Measurements from ENCODE around the gene MOG.

MOG gene

DNA sequence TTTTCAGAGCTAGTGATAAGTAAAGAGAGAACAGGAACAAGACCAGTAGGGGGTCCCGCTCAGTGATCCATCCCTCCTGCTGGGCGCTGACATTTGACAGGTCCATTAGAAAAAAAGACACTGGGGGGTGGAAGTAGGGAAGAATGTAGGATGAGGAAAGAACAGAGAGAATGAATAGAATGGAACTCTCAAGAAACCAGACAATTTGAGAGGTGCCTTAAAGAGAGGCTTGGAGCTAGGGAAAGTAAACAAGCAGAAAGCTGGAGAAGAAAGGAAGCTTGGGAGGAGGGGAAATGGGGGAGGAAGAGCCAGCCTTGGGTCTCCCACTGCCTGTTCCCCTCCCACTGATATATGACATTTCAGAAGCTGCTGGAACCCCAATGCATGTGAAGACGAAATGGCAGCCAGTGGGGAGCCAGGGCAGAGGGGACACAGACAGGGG, 32.4 kb upstream of the MOG start:
- no peak for TF ChIP-seq ZFX (IDR thresholded peaks at IDR 0.05)
- TF ChIP-seq, protein P1, sequence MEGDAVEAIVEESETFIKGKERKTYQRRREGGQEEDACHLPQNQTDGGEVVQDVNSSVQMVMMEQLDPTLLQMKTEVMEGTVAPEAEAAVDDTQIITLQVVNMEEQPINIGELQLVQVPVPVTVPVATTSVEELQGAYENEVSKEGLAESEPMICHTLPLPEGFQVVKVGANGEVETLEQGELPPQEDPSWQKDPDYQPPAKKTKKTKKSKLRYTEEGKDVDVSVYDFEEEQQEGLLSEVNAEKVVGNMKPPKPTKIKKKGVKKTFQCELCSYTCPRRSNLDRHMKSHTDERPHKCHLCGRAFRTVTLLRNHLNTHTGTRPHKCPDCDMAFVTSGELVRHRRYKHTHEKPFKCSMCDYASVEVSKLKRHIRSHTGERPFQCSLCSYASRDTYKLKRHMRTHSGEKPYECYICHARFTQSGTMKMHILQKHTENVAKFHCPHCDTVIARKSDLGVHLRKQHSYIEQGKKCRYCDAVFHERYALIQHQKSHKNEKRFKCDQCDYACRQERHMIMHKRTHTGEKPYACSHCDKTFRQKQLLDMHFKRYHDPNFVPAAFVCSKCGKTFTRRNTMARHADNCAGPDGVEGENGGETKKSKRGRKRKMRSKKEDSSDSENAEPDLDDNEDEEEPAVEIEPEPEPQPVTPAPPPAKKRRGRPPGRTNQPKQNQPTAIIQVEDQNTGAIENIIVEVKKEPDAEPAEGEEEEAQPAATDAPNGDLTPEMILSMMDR (conservative IDR thresholded peaks at IDR 0.05): no peak
- H3K27ac ChIP-seq: no peak overlapping the region

DNA sequence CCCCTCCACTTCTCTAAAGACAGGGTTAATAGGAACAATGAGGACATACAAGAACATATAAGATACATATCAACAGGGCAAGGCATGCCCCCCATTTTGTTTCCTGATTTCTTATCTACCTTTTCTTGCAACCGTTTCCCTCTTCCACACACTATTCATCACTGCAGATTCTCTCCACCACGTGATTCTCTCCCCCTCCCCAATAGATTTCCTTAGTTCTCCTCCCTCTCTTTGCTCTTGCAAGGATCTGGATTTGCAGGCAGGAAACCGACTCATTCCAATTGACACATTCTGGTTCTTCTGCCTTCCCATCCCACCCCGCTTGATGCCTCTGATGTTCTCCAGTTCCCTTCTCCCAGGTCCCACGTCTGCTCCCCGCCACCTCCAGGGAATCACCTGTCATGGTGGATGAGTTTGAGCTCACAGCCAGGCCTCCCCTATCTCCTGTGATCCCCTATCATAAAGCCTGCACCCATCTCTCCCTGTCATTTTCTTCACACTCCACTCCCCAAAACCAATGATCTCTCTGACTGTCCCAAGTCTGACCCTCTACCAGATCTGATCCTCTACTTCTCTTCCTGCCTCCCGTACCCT, 31.5 kb upstream of the MOG start:
- no peak for TF ChIP-seq ZFX (IDR thresholded peaks at IDR 0.05)
- TF ChIP-seq, protein P1 (conservative IDR thresholded peaks at IDR 0.05): no peak
- H3K27ac ChIP-seq: no peak overlapping the region

DNA sequence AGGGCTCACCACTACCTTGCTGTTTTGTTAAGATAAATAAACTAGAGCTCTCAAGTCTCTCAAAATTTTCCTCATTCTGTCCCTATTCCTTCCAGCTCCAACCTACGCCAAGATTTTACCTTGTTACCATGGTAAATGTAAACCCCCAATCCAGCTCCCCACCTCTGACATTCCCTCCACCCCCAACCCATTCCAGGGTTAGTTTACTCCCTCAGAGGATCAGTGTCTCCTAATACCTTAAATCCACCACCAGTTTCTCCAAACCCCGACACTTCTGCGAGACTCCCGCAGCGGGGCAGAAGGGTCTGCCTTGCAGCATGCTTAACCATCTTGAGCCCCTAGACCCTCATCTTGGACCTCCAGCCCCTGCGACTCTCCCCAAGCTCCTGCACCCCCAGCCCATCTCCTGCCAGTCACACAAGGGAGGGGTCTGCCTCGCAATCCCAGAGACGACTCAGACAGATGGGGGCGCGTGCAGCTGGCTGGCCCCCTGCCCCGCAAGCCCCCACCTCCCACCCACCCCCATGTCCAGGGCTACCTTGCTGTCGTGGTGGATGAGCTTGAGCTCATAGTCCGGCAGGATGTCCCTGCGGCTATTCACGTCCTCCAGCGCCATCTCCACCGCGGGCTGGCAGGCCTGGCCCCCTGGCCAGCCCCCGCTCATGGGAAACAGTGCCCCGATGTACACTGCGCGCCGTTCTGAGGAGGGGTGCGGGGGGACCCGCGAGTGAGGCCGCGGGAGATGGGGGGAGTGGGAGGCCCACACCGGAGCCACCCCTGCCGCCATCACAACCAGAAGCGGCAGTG, 29.7 kb upstream of the MOG start:
- no peak for TF ChIP-seq ZFX (IDR thresholded peaks at IDR 0.05)
- TF ChIP-seq, protein P1 (conservative IDR thresholded peaks at IDR 0.05): no peak
- no peak overlapping the region for H3K27ac ChIP-seq

DNA sequence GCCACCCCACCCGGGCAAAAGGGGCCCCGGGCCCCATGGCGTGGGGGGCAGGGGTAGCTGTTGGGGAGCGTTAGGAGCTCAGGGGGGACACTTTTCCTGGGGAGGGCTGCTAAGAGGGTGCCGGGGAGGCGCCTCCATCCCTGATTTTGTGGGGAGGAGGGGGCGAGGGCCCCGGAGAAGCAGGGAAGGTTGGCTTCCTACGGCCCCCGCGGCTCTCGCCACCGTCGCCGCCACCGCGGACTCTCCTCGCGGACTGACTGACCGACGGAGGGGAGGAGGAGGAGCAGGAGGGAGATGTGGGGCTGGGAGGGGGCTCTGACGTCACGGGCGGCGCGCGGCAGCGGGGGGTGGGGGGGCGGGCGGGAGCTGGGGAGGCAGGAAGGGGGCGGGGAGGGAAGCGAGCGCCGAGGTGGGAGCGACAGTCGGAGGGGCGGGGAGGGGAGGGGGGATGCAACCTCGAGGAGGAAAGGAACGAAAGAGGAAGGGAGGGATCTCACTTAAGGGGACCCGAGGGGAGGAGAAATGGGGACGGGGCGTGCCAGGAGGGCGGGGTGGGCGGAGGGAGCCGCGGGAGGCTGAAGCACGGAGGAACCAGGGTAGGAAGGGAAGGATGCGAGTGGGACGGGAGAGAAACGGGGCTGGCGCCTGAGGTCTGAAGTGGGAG, 29.0 kb upstream of the MOG start:
- TF ChIP-seq, protein P1 (conservative IDR thresholded peaks at IDR 0.05): no peak
- TF ChIP-seq ZFX (IDR thresholded peaks at IDR 0.05): no peak
- H3K27ac ChIP-seq: no peak overlapping the region; the same call in 1 of the 2 replicates

DNA sequence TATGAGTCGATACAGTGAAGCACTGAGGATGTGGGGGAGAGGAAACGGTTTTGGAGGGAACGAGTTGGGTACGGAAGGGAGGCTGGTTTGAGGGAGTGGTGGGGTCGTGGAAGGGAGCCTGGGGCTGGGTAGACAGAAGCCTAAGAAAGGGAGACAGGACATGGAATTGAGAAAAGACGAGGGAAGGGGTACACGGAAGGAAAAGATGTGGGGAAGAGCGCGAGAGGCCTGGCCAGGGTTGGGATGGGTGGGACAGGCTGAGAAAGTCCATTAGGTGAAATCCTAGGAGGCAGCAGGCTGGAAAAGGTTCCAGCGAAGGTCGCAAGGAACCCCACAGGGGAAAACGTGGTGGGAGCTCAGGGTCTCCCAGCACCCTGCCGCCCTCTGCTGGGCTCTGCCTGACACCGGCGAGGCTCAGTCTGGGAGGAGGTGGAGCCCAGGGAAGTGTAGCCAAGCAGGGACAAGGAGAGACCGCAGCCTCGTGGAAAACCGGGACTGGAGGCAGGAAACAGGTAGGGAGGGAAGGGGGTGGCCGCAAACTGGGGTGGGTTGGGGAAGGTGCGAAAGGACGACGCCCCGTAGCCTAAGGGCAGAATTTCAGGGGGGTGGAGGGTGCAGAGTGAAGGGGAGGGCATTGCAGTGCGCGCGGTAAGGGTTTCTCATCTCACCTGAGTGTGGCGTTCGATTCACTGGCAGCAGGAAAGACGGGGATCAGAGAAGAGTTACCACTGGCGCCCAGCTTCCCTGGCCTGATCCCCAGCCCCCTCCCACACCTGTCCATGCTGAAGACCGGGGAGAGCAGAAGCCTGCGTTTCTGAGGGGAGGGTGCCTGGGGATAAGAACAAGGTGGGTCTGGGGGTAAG, 28.2 kb upstream of the MOG start:
- no peak overlapping the region; the same call in 1 of the 2 replicates for H3K27ac ChIP-seq
- TF ChIP-seq, protein P1 (conservative IDR thresholded peaks at IDR 0.05): peak; percentile 86
- TF ChIP-seq ZFX (IDR thresholded peaks at IDR 0.05): no peak

DNA sequence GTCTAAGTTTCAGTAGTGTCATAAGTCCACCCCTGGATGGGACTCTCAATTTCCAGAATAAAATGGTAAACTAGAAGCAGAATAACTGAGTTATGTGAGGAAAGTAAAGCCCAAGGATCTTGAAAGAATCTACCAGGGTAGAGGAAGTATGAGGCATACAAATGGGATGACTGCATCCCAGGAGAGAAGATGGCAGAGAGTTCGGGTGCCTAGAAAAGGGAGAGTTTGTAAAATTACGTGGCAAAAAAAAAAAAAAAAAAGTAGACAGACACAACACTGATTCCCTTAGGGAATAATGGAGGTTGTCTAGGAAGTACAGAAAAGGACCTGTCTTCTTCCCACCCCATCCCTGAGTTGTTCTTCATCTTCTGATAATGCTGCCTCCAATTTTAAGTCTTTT, 27.3 kb upstream of the MOG start:
- TF ChIP-seq, protein P1 (conservative IDR thresholded peaks at IDR 0.05): no peak
- TF ChIP-seq ZFX (IDR thresholded peaks at IDR 0.05): no peak

More for the DNA sequence above, 27.3 kb upstream of the MOG start:
- no peak overlapping the region for H3K27ac ChIP-seq

All from C4-2B (cell line).